ENCODE data around the gene MOGAT2. TPM values are rescaled to one million over a fixed set of nuclear protein-coding genes. Genes with fewer than 3 reads are reported as not detected.

The MOGAT2 gene
- total and polyA plus RNA-seq, 2 of the 13 experiments (the other 11 are each of a cell fraction or from before 2014, with no cell fraction given) = 27.2 to 27.8 TPM

DNA sequence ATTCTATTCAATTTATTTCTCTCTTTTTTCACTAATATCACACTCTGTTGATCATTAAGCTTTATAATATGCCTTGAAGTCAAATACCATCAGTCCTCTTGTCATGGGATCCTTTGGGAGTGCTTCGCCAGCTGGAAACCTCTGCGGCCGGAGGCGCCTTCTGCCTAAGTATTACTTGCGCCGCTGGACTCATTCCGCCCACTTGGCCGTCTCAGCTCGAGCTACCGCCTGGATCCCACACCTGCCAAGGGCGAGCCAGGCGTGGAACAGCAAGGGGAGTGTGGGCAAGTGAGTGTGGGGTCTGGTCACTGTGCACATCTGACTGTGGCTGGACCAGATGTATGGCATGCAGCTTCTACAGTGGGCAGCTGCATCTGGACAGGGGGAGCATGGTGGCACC is 39.7 kb upstream of the MOGAT2 start:
- Histone ChIP-seq H2AFZ (ENCODE audit: low read length) (no peak overlapping the region), H3K36me3 (replicated peaks in 1 of 2; ENCODE audit: control insufficient read depth in 1 of 2, insufficient read depth in 2 of 2, low read length in 2 of 2) (no peaks in the 10 kb centered on the region; a peak in 1 of 5 replicates), H3K4me3 (replicated peaks in 1 of 3; ENCODE audit: insufficient read depth in 1 of 3, low read depth in 2 of 3, low read length in 3 of 3) (no peak overlapping the region), H3K4me2 (ENCODE audit: low read depth, low read length) (no peak overlapping the region), H3K27ac (ENCODE audit: extremely low read length, insufficient read depth, low read length) (no peak overlapping the region), H3K9ac (ENCODE audit: insufficient read depth, low read depth, low read length) (no peak overlapping the region), H3K4me1 (ENCODE audit: insufficient read depth, low read length) (no peaks in the 10 kb centered on the region), H3K79me2 (ENCODE audit: insufficient read depth, low read length) (no peaks in the 10 kb centered on the region), H3K9me3 (ENCODE audit: low read length) (no peaks in the 10 kb centered on the region), H3K27me3 (ENCODE audit: control insufficient read depth in 1 of 2, insufficient read depth in 2 of 2, low read length in 2 of 2) (peaks cover 0 to 4% of the 10 kb centered on the region in 2 experiments; a peak in 1 of 5 replicates), H4K20me1 (ENCODE audit: insufficient read depth, low read length) (no peaks in the 10 kb centered on the region)
- no TSS peak for BruUV-seq (replicated peaks)
- ChIA-PET CTCF (ENCODE audit: low intra/inter-chr PET ratio, low total read pairs) (no interaction called here), POLR2A (no interaction called here)
- no peak for DNase-seq (ENCODE audit: low spot score)
- no peak for TF ChIP-seq RBM22 (optimal IDR thresholded peaks at IDR 0.05; ENCODE audit: low read length)
- TF ChIP-seq SMYD3 (CRISPR knock-in tag; IDR thresholded peaks at IDR 0.05) = no peak
- no peak for TF ChIP-seq CBX5 (CRISPR knock-in tag; IDR thresholded peaks at IDR 0.05; ENCODE audit: borderline replicate concordance)
- no peak for TF ChIP-seq SRSF1 (optimal IDR thresholded peaks at IDR 0.05; ENCODE audit: low read depth, low read length)
- TF ChIP-seq, protein P1, sequence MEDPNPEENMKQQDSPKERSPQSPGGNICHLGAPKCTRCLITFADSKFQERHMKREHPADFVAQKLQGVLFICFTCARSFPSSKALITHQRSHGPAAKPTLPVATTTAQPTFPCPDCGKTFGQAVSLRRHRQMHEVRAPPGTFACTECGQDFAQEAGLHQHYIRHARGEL (CRISPR knock-in tag; IDR thresholded peaks at IDR 0.05) = no peak
- TF ChIP-seq ZNF205 (CRISPR knock-in tag; IDR thresholded peaks at IDR 0.05) = no peak
- no peak for TF ChIP-seq JDP2 (CRISPR knock-in tag; IDR thresholded peaks at IDR 0.05; ENCODE audit: borderline replicate concordance)
- TF ChIP-seq ZNF703 (CRISPR knock-in tag; IDR thresholded peaks at IDR 0.05; ENCODE audit: borderline replicate concordance) = no peak
- no peak for TF ChIP-seq BRD4 (CRISPR knock-in tag; IDR thresholded peaks at IDR 0.05)
- no peak for TF ChIP-seq ZNF776 (CRISPR knock-in tag; IDR thresholded peaks at IDR 0.05)
- no peak for TF ChIP-seq CC2D1A (CRISPR knock-in tag; IDR thresholded peaks at IDR 0.05)
- TF ChIP-seq PAWR (CRISPR knock-in tag; IDR thresholded peaks at IDR 0.05; ENCODE audit: borderline replicate concordance) = no peak
- no peak for TF ChIP-seq KLF12 (CRISPR knock-in tag; IDR thresholded peaks at IDR 0.05; ENCODE audit: borderline replicate concordance)
- no peak for TF ChIP-seq ZSCAN30 (CRISPR knock-in tag; IDR thresholded peaks at IDR 0.05)
- no peak for TF ChIP-seq SP1 (IDR thresholded peaks at IDR 0.05)
- TF ChIP-seq SP1 (CRISPR knock-in tag; IDR thresholded peaks at IDR 0.05) = no peak
- TF ChIP-seq, protein P2, sequence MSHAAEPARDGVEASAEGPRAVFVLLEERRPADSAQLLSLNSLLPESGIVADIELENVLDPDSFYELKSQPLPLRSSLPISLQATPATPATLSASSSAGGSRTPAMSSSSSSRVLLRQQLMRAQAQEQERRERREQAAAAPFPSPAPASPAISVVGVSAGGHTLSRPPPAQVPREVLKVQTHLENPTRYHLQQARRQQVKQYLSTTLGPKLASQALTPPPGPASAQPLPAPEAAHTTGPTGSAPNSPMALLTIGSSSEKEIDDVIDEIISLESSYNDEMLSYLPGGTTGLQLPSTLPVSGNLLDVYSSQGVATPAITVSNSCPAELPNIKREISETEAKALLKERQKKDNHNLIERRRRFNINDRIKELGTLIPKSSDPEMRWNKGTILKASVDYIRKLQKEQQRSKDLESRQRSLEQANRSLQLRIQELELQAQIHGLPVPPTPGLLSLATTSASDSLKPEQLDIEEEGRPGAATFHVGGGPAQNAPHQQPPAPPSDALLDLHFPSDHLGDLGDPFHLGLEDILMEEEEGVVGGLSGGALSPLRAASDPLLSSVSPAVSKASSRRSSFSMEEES (CRISPR knock-in tag; IDR thresholded peaks at IDR 0.05) = no peak
- WGBS (ENCODE audit: low lambda C conversion rate) = 76% methylated on average over 10 of the region's 12 CpGs
- intact Hi-C loops (cut with micrococcal nuclease; ENCODE audit: unreplicated experiment) = no loop called here
- no peak for FAIRE-seq
- no peak for ATAC-seq
- in situ Hi-C loops (cut with HindIII; ENCODE audit: extremely low pct_ligation_motif_present, low pct_unique_long_range_greater_than_20kb) = no loop called here
